ENCODE data around the gene MAPK10. TPM values are rescaled to one million over a fixed set of nuclear protein-coding genes. Genes with fewer than 3 reads are reported as not detected.

The MAPK10 gene
- total RNA-seq, 4 donors from 2014 or later, result 4.1 to 50.0 (median 9.4) TPM

GRCh38 chr4:86223472-86223871, 136.4 kb downstream of the MAPK10 start:
- Histone ChIP-seq H3K27me3 (no peaks in the 10 kb centered on the region), H3K36me3 (no peaks in the 10 kb centered on the region), H3K4me3 (no peak overlapping the region), H3K9me3 (no peaks in the 10 kb centered on the region), H3K27ac (no peak overlapping the region), H3K4me1 (no peaks in the 10 kb centered on the region)
- DNase-seq, result no peak
- 38 to 80% methylated on average over 1 to 3 of the region's 3 CpGs for WGBS, 2 donors (ENCODE audit: low coverage in 1 of 2)
- in situ Hi-C loops (cut with MboI; ENCODE audit: low pct_ligation_motif_present in 1 of 4, low pct_unique_long_range_greater_than_20kb in 1 of 4, low sequenced_read_pairs in 3 of 4), result no loop called here
- TF ChIP-seq CTCF (IDR thresholded peaks at IDR 0.05), result no peak
- intact Hi-C loops (cut with DNase I; ENCODE audit: low total_unique reads), result no loop called here

GRCh38 chr4:86221002-86221401, 138.9 kb downstream of the MAPK10 start:
- DNase-seq, result no peak
- in situ Hi-C loops (cut with MboI; ENCODE audit: low pct_ligation_motif_present in 1 of 4, low pct_unique_long_range_greater_than_20kb in 1 of 4, low sequenced_read_pairs in 3 of 4) (no loop called here), intact Hi-C loops (cut with DNase I; ENCODE audit: low total_unique reads) (no loop called here)
- H3K36me3 ChIP-seq, result no peaks in the 10 kb centered on the region
- no peak overlapping the region for H3K4me3 ChIP-seq
- no peaks in the 10 kb centered on the region for H3K9me3 ChIP-seq
- no peaks in the 10 kb centered on the region for H3K4me1 ChIP-seq
- TF ChIP-seq EP300 (IDR thresholded peaks at IDR 0.05; ENCODE audit: low read depth) (no peak), POLR2AphosphoS5 (IDR thresholded peaks at IDR 0.05) (no peak), CTCF (IDR thresholded peaks at IDR 0.05) (no peak), POLR2A (IDR thresholded peaks at IDR 0.05) (no peak)
- H3K27me3 ChIP-seq, result no peaks in the 10 kb centered on the region
- WGBS, 2 donors (ENCODE audit: low coverage in 1 of 2), result 68 to 77% methylated on average over 4 of the region's 4 CpGs
- H3K27ac ChIP-seq, result peak overlapping the region in 1 of 4 donors; percentile 4

- Histone ChIP-seq H3K4me1 (no peaks in the 10 kb centered on the region), H3K4me3 (no peak overlapping the region), H3K9me3 (peaks cover 0 to 2% of the 10 kb centered on the region in 2 donors), H3K27me3 (no peaks in the 10 kb centered on the region), H3K27ac (peak overlapping the region in 1 of 4 donors; percentile 4), H3K36me3 (no peaks in the 10 kb centered on the region)
- in situ Hi-C loops (cut with MboI; ENCODE audit: low pct_ligation_motif_present in 1 of 4, low pct_unique_long_range_greater_than_20kb in 1 of 4, low sequenced_read_pairs in 3 of 4), result no loop called here
- WGBS, 2 donors (ENCODE audit: low coverage in 1 of 2), result 57 to 78% methylated on average over 1 of the region's 1 CpG
- TF ChIP-seq CTCF (IDR thresholded peaks at IDR 0.05) (no peak), EP300 (IDR thresholded peaks at IDR 0.05; ENCODE audit: low read depth) (no peak), POLR2A (IDR thresholded peaks at IDR 0.05) (no peak), POLR2AphosphoS5 (IDR thresholded peaks at IDR 0.05) (no peak)
- no peak for DNase-seq
- intact Hi-C loops (cut with DNase I; ENCODE audit: low total_unique reads), result no loop called here
Observed at GRCh38 chr4:86220121-86220520, 139.7 kb downstream of the MAPK10 start.

- Histone ChIP-seq H3K27me3 (no peaks in the 10 kb centered on the region), H3K4me3 (no peak overlapping the region)
Observed at GRCh38 chr4:86218746-86219473, 140.9 kb downstream of the MAPK10 start.

More at GRCh38 chr4:86218746-86219473, 140.9 kb downstream of the MAPK10 start:
- 28 to 48% methylated on average over 5 of the region's 5 CpGs for WGBS, 2 donors (ENCODE audit: low coverage in 1 of 2)
- intact Hi-C loops (cut with DNase I; ENCODE audit: low total_unique reads) (no loop called here), in situ Hi-C loops (cut with MboI; ENCODE audit: low pct_ligation_motif_present in 1 of 4, low pct_unique_long_range_greater_than_20kb in 1 of 4, low sequenced_read_pairs in 3 of 4) (no loop called here)
- DNase-seq, result no peak
- peaks cover 8 to 10% of the 10 kb centered on the region in 2 donors for H3K9me3 ChIP-seq
- TF ChIP-seq CTCF (IDR thresholded peaks at IDR 0.05) (no peak), POLR2A (IDR thresholded peaks at IDR 0.05) (no peak), POLR2AphosphoS5 (IDR thresholded peaks at IDR 0.05) (no peak), EP300 (IDR thresholded peaks at IDR 0.05; ENCODE audit: low read depth) (no peak)
- no peaks in the 10 kb centered on the region for H3K4me1 ChIP-seq
- H3K27ac ChIP-seq, result no peak overlapping the region
- no peaks in the 10 kb centered on the region for H3K36me3 ChIP-seq
